Common myeloid progenitor, CD34-positive (primary cell): ENCODE measurements around the gene SERPINB1.
A peak's percentile ranks its signal among the peaks of the same experiment; 100 is the strongest.

Experiments
- CTCF ChIA-PET: fragments of 350-600 bp; sonication (Branson Sonifier 250); formaldehyde crosslinking; loops from one replicate; lab custom pipeline; 2021; ENCODE audit warnings: antibody characterized with exemption; lab: Charles Lee
- POLR2A ChIA-PET: fragments of 350-600 bp; sonication (Branson Sonifier 250); formaldehyde crosslinking; loops from one replicate; lab custom pipeline; 2021; ENCODE audit warnings: antibody characterized with exemption; lab: Charles Lee
- DNase-seq, 3 donors: peaks; one replicate each; pipeline versions ENCODE4 v3.0.0 to v3.0.0-alpha.2; 2013
- H3K27ac ChIP-seq, 2 experiments: 1 replicate in 1 of 2; 2 replicates in 1 of 2; pipeline ENCODE4 v1.7.0; 2013; ENCODE audit warnings: inconsistent platforms in 2 of 2, low read length in 2 of 2, mild to moderate bottlenecking in 2 of 2, low read depth in 1 of 2, moderate library complexity in 1 of 2; ENCODE audit not compliant: severe bottlenecking in 2 of 2, insufficient read depth in 1 of 2, poor library complexity in 1 of 2
- H3K27me3 ChIP-seq, 5 experiments: replicated peaks in 2 of 5; 1 replicate in 3 of 5; 2 replicates in 2 of 5; pipeline versions ENCODE4 v1.6.1 to v1.7.0; 2013; ENCODE audit warnings: low read length in 4 of 5, mild to moderate bottlenecking in 2 of 5, moderate library complexity in 2 of 5, inconsistent platforms in 1 of 5; ENCODE audit not compliant: insufficient read depth in 5 of 5, control insufficient read depth in 4 of 5
- H3K36me3 ChIP-seq, 4 experiments: 1 replicate in 2 of 4; 2 replicates in 2 of 4; pipeline versions ENCODE4 v1.6.1 to v1.7.0; 2013; ENCODE audit warnings: low read length in 3 of 4, control low read depth in 1 of 4, mild to moderate bottlenecking in 1 of 4; ENCODE audit not compliant: control insufficient read depth in 4 of 4, insufficient read depth in 4 of 4
- H3K4me1 ChIP-seq, 4 experiments: 1 replicate in 3 of 4; 2 replicates in 1 of 4; pipeline versions ENCODE4 v1.6.1 to v1.7.1; 2013; ENCODE audit warnings: low read length in 3 of 4, mild to moderate bottlenecking in 3 of 4, control low read depth in 1 of 4, inconsistent platforms in 1 of 4, moderate library complexity in 1 of 4; ENCODE audit not compliant: control insufficient read depth in 4 of 4, insufficient read depth in 4 of 4; ENCODE audit errors: control extremely low read depth in 1 of 4
- H3K4me3 ChIP-seq, 7 experiments: 1 replicate in 4 of 7; 2 replicates in 3 of 7; pipeline versions ENCODE4 v1.5.1 to v1.7.0; 2013; ENCODE audit warnings: mild to moderate bottlenecking in 7 of 7, low read length in 6 of 7, moderate library complexity in 6 of 7, inconsistent platforms in 2 of 7, low read depth in 2 of 7, control low read depth in 1 of 7; ENCODE audit not compliant: insufficient read depth in 4 of 7, control insufficient read depth in 1 of 7; ENCODE audit errors: extremely low read depth in 1 of 7
- H3K9me3 ChIP-seq, 5 experiments: 1 replicate in 4 of 5; 2 replicates in 1 of 5; pipeline versions ENCODE4 v1.6.1 to v1.7.1; 2013; ENCODE audit warnings: low read length in 4 of 5, mild to moderate bottlenecking in 2 of 5, inconsistent platforms in 1 of 5, low read depth in 1 of 5, moderate library complexity in 1 of 5; ENCODE audit not compliant: control insufficient read depth in 4 of 5, insufficient read depth in 2 of 5; ENCODE audit errors: control extremely low read depth in 1 of 5
- WGBS: methylation state at CpG from one replicate; pipeline ENCODE4 v1.1.5; 2013; ENCODE audit not compliant: insufficient coverage; 5-methylcytosine and 5-hydroxymethylcytosine counted together

The SERPINB1 gene

DNA sequence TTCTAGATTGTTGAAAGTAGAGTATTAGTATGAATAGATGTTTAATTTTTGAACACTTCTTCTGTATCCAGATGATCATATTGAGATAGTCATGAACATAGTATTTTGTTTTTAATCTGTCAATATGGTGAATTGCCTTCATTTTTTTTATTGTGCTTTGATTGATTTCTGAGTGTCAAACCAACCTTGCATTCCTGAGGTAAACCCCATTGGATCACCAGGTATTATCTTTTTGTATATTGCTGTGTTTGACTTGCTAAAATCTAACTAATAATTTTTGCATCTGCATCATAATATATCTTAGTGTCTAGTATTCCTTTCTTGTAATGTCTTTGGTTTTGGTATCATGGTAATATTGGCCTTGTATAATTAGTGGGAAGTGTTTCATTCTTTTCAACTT is 25.5 kb downstream of the SERPINB1 start:
- Histone ChIP-seq H3K9me3 (peaks cover 0 to 9% (median 0%) of the 10 kb centered on the region in 5 experiments), H3K36me3 (no peaks in the 10 kb centered on the region), H3K4me3 (no peak overlapping the region), H3K4me1 (peaks cover 30 to 47% (median 40%) of the 10 kb centered on the region in 4 experiments), H3K27ac (no peak overlapping the region), H3K27me3 (no peaks in the 10 kb centered on the region)
- CTCF ChIA-PET, result interaction anchor here (1.1 to 4.6 kb wide), 3 partner anchors 9 to 25 kb away, joined by 3 to 35 read pairs (median 3); no protein-coding TSS in a partner anchor
- no peak for DNase-seq
- POLR2A ChIA-PET, result no interaction called here

DNA sequence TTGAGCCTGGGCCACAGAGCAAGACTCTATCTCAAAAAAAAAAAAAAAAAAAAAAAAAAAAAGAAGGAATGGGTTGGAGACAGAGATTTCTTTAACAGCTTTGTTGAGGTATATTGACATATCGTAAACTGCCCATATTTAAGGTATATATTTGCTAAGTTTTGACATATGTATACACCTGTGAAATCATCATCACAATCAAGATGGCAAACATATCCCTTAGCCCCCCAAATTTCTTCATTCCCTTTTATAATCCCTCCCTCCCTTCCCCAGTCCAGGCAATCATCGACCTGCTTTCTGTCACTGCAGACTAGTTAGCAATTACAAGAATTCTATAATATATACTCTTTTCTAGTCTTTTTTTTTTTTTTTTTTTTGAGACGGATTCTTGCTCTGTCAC is 29.0 kb downstream of the SERPINB1 start:
- H3K9me3 ChIP-seq, result peaks cover 0 to 9% (median 0%) of the 10 kb centered on the region in 5 experiments
- CTCF ChIA-PET, result interaction anchor here (0.9 to 1.5 kb wide), 4 partner anchors 19 to 29 kb away, joined by 3 to 4 read pairs (median 3); partner anchors contain the start of gene SERPINB1
- no peak for DNase-seq
- no peaks in the 10 kb centered on the region for H3K27me3 ChIP-seq
- H3K4me3 ChIP-seq, result no peak overlapping the region
- WGBS, result no CpG with 5 or more reads among the region's 3 CpGs
- POLR2A ChIA-PET, result interaction anchor here (1.0 kb wide), 1 partner anchor 20 kb away, joined by 3 read pairs; no protein-coding TSS in a partner anchor
- H3K36me3 ChIP-seq, result no peaks in the 10 kb centered on the region
- peaks cover 12 to 39% (median 27%) of the 10 kb centered on the region in 4 experiments for H3K4me1 ChIP-seq
- H3K27ac ChIP-seq, result no peak overlapping the region

DNA sequence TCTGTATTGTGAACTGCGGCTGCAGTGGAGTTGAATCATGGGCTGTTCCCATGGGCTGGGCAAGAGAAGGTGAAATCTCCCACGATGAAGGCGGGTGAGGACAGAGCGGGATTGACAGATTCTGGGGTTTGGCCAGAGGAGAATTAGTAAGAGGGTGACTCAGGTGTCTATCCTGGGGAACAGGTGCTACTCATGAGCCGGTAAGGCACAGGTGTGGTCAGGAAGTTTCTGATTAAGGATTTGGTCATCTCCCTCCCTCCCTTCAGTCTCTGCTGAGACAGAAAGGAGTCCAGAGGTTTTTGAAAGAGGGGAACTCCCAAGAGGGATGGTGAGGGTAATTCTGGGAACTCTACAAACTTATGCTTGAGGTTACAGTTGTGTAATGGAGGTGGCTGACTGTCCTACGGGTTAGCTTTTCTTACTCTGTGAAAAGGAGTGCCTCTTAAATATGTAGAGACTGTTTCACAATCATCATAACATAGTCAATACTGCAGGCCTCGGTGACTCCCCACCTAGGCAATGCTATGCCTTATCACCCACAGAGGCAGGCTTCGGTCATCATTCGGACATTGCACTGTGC is 31.5 kb downstream of the SERPINB1 start:
- Histone ChIP-seq H3K27ac (no peak overlapping the region), H3K27me3 (no peaks in the 10 kb centered on the region), H3K36me3 (no peaks in the 10 kb centered on the region), H3K4me1 (peaks cover 20 to 53% (median 44%) of the 10 kb centered on the region in 4 experiments), H3K9me3 (no peaks in the 10 kb centered on the region), H3K4me3 (no peak overlapping the region)
- DNase-seq, result peak in 2 of 3 donors; percentile 36 to 49
- ChIA-PET CTCF (interaction anchor here (1.5 to 5.5 kb wide), 4 partner anchors 8 to 31 kb away, joined by 5 to 35 read pairs (median 7); partner anchors contain the start of gene SERPINB1), POLR2A (no interaction called here)
- WGBS, result 100% methylated on average over 7 of the region's 9 CpGs

DNA sequence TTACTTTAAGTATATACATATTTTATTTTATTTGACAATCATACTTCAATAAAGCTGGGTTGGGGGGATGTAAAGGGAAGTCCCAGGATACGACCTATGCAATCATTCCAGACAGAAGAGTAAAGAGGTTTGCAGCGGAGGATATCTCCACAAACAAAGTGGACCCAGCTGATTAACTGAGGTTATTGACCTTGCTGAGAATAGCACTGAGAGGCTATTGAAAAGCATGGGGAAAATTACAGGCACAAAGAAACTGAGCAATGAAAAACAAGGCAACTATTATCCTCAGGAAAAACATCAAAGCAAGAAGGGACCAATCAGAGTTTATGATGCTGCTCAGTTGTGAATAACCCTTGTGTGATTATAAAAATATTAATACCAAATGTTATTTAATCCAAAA is 32.6 kb downstream of the SERPINB1 start:
- H3K27ac ChIP-seq, result no peak overlapping the region
- no peak overlapping the region for H3K4me3 ChIP-seq
- no peak for DNase-seq
- no peaks in the 10 kb centered on the region for H3K27me3 ChIP-seq
- 86% methylated on average over 1 of the region's 2 CpGs for WGBS
- no peaks in the 10 kb centered on the region for H3K36me3 ChIP-seq
- POLR2A ChIA-PET, result interaction anchor here (1.4 kb wide), 1 partner anchor 30 kb away, joined by 3 read pairs; no protein-coding TSS in a partner anchor
- no peaks in the 10 kb centered on the region for H3K9me3 ChIP-seq
- H3K4me1 ChIP-seq, result peaks cover 20 to 55% (median 46%) of the 10 kb centered on the region in 4 experiments
- CTCF ChIA-PET, result interaction anchor here (0.7 to 5.5 kb wide), 6 partner anchors 9 to 30 kb away, joined by 3 to 35 read pairs (median 6); no protein-coding TSS in a partner anchor

GRCh38 chr6:2807342-2808090 is 34.1 kb downstream of the SERPINB1 start:
- ChIA-PET POLR2A (interaction anchor here (1.0 to 1.4 kb wide), 2 partner anchors 26 to 31 kb away, joined by 3 read pairs; no protein-coding TSS in a partner anchor), CTCF (interaction anchor here (0.7 to 5.5 kb wide), 10 partner anchors 10 to 124 kb away, joined by 3 to 35 read pairs (median 4); no protein-coding TSS in a partner anchor)
- WGBS, result 76% methylated on average over 8 of the region's 9 CpGs
- Histone ChIP-seq H3K4me1 (peaks cover 20 to 55% (median 46%) of the 10 kb centered on the region in 4 experiments), H3K27ac (peak overlapping the region in 1 of 2 experiments; percentile 59), H3K27me3 (no peaks in the 10 kb centered on the region), H3K36me3 (no peaks in the 10 kb centered on the region), H3K9me3 (no peaks in the 10 kb centered on the region), H3K4me3 (no peak overlapping the region)
- no peak for DNase-seq

GRCh38 chr6:2806644-2807043 is 35.0 kb downstream of the SERPINB1 start:
- H3K27me3 ChIP-seq, result no peaks in the 10 kb centered on the region
- POLR2A ChIA-PET, result no interaction called here
- no peaks in the 10 kb centered on the region for H3K36me3 ChIP-seq
- H3K27ac ChIP-seq, result peak overlapping the region in 1 of 2 experiments; percentile 59
- 0% methylated on average over 2 of the region's 3 CpGs for WGBS
- H3K4me3 ChIP-seq, result peak overlapping the region in 2 of 7 experiments; percentile 3 to 44
- CTCF ChIA-PET, result interaction anchor here (1.0 to 5.5 kb wide), 12 partner anchors 9 to 125 kb away, joined by 3 to 35 read pairs (median 4); no protein-coding TSS in a partner anchor
- no peaks in the 10 kb centered on the region for H3K9me3 ChIP-seq
- peaks cover 20 to 55% (median 47%) of the 10 kb centered on the region in 4 experiments for H3K4me1 ChIP-seq
- DNase-seq, result peak in 1 of 3 donors; percentile 31
